ENCODE data around the gene MAD1L1. TPM values are rescaled to one million over a fixed set of nuclear protein-coding genes. Genes with fewer than 3 reads are reported as not detected.

Gene MAD1L1
- total RNA-seq, 2 donors from 2014 or later: 34.2 to 53.5 TPM

DNA sequence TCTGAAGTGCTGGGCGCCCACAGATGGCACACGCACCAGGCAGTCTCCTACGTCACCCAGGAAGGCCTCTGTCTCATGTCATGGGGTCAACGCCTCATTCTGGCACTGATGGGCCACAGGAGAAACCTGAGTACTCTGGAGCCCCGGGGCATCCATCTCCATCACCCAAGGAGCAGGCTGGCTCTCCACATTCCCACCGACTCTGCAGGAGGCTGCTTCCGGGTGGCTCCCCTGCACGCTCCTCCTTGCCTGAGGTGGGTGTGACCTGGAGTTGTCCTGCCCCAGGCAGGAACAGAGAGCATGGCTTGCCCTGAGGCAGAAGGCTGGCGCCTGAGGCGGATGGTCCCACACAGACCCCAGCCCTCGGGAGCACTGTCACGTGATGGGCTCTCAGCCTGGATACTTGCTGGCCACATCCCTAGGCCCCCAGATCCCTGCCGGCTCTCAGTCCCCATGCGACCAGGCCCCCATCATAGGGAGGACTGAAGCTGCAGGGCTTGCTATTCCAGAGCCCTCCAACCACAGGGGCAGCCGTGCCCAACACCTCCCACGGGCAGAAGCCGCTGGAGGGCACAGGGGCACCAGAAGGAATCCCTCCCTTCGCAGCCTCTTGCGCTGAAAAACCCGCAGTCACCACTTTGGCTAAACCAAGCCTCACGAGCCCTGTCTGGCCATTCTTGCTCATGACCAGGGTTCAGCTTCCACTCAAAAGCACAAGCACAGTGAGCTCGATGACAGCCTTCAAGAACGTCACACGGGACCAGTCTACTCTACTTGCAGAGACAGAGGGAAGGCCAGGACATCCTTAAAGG is 80.7 kb downstream of the MAD1L1 start:
- ATAC-seq: no peak

DNA sequence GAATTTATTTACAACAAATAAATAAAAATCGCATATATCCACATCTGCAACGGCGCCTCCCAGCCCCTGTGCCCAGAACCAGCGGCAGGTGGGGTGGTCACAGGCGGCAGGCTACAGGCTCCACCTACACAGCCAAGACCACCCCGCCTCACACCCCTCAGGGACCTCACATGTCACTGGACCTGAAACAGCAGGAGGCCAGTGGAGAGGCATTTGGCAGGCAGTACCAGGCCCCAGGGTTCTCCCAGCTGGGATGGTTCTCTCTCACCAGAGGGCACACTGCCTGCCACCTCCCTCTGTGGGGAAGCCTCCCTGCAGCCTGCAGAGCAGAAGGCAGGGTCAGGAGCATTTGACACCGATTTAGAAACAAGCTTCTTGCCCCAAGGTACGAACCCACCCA is 81.5 kb downstream of the MAD1L1 start:
- Mint-ChIP-seq H3K36me3 (no peaks in the 10 kb centered on the region), H3K9me3 (no peaks in the 10 kb centered on the region), H3K27ac (no peak overlapping the region)
- DNase-seq (ENCODE audit: low spot score in 2 of 2): no peak
- no peak for ATAC-seq

More for the DNA sequence above, 80.7 kb downstream of the MAD1L1 start:
- Mint-ChIP-seq H3K9me3 (no peaks in the 10 kb centered on the region), H3K27ac (no peak overlapping the region), H3K36me3 (no peaks in the 10 kb centered on the region)
- no peak for DNase-seq (ENCODE audit: low spot score in 2 of 2)

DNA sequence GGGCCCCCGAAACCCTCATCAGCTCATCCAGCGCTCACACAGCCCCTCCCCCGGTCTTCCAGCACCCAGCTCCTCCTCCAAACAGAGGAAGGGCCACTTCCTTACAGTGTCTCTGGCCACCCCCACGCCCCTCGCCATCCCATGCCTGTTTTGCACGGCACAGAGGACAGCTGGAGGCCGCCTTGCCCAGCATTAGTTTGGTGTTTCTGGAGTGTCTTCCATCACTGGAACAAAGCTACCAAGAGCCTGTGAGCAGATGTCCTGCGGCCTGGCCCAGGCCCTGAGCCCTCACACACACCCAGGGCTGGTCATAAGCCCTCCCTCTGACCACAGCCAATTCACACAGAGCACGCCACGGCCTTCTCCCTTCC is 82.3 kb downstream of the MAD1L1 start:
- Mint-ChIP-seq H3K27ac (peak overlapping the region in 1 of 2 donors; percentile 30), H3K9me3 (no peaks in the 10 kb centered on the region)
- ATAC-seq: no peak

GRCh38 chr7:2149672-2150444 is 82.9 kb downstream of the MAD1L1 start:
- no peaks in the 10 kb centered on the region for H3K9me3 Mint-ChIP-seq
- ATAC-seq (no peak), DNase-seq (ENCODE audit: low spot score in 2 of 2) (no peak)
- no peaks in the 10 kb centered on the region for H3K36me3 Mint-ChIP-seq
- H3K27ac Mint-ChIP-seq: no peak overlapping the region

More for the DNA sequence above, 82.3 kb downstream of the MAD1L1 start:
- no peak for DNase-seq (ENCODE audit: low spot score in 2 of 2)
- H3K36me3 Mint-ChIP-seq: no peaks in the 10 kb centered on the region

DNA sequence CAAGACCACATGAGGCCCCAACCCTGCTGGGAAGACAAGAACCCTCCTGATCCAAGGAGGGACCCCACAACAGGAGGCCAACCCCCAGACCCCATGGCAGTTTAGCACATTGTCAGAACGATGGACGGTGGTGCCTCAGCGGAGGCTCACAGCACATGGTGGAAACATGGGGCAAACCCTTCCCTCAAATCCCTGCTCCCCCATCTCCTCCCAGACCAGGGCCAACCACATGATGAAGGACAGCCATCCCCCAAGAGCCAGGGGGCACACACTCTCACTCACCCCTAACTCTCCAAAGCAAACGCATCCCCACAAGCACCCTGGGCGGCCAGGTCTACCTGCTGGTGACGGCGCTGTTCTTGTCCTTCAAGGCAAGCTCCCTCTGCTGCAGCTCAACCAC is 83.9 kb downstream of the MAD1L1 start:
- Mint-ChIP-seq H3K36me3 (no peaks in the 10 kb centered on the region), H3K27ac (no peak overlapping the region), H3K9me3 (no peaks in the 10 kb centered on the region)
- DNase-seq (ENCODE audit: low spot score in 2 of 2): no peak
- ATAC-seq: no peak

DNA sequence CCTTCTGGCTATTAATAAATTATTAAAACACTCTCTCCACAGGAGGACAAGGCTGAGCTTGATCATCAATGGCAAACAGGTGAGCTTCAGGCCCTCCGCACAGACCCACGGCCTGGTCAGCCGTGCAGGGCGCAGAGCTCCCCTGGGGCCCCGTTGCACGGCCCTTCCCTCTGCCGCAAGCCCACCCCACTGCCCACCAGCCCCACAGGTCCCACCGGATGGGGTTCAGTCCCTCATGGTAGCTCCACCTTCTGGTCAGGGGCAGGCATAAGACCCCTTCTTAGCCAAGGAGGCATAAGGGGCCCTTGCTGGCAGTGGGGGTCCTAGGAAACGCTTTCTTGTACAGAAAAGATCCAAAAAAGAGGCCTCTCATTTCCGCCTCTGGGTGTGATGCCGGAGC is 84.6 kb downstream of the MAD1L1 start:
- H3K27ac Mint-ChIP-seq: no peak overlapping the region
- no peaks in the 10 kb centered on the region for H3K36me3 Mint-ChIP-seq
- ATAC-seq (no peak), DNase-seq (ENCODE audit: low spot score in 2 of 2) (no peak)
- H3K9me3 Mint-ChIP-seq: no peaks in the 10 kb centered on the region

DNA sequence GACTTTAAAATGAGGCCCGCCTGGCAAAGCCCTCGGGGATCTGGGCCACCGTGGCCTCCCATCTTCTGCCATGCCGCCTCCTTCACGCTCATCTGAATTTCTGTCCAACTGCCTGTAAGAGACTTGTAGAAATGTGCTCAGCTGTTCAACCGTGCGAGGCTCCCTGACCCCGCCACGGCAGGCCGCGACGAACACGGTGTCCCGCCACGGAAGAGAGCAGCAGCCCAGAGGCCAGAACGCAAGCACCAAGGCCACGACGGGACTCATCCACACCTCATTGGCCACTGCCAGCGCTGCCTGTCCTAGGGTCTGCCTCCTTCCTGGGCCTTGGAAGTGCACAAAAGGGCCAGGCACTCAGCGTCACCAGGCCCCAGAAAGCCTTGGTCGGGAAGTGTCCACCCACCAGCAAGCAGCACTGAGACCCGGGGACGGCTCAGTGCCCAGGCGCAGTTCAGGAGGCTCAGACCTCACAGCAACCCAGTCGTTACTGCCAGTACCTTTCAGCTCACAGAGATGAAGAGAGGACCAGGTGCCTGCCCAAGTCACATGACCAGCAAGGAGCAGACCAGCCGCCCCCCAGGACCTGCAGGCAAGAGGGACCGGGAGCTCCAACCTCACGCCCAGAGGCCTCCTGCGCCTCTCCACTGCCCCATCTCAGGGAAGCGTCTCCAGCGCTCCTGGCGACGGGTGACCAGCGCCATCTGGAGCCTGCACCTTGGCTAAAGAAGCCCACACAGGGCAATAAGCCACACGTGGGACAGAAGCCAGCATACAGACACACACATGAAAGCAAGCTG is 85.9 kb downstream of the MAD1L1 start:
- no peak for ATAC-seq
- DNase-seq (ENCODE audit: low spot score in 2 of 2): no peak
- Mint-ChIP-seq H3K27ac (no peak overlapping the region), H3K36me3 (no peaks in the 10 kb centered on the region), H3K9me3 (no peaks in the 10 kb centered on the region)

DNA sequence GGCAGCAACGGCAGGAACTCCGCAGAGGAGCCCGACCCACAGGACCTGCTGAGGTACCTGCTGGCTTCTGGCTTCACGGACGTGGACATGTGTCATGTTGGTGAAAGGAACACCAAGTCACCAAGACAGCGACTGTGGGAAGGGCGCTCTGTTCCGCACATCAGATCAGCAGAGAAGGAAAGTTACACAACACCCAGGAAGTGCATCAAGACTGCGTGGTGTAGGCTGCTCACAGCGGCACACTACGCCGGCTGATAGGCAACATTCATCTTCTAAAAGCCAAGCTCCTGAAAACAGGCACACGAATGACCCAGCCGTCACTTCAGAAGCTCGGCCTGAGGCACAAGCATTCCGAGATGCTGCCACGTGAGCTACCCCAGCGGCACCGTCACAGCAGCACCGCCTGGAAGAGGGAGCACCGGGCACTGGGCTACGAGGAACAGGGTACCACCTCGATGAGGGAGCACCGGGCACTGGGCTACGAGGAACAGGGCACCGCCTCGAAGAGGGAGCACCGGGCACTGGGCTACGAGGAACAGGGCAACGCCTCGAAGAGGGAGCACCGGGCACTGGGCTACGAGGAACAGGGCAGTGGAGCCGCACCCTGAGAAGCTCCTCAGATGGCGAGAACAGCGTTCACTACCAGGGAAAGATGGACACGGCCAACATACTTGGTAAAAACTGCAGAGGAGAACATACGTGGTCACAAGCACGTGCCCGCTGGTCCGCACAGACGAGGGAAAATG is 86.7 kb downstream of the MAD1L1 start:
- DNase-seq (ENCODE audit: low spot score in 2 of 2): no peak
- Mint-ChIP-seq H3K27ac (no peak overlapping the region), H3K9me3 (no peaks in the 10 kb centered on the region), H3K36me3 (no peaks in the 10 kb centered on the region)
- no peak for ATAC-seq

DNA sequence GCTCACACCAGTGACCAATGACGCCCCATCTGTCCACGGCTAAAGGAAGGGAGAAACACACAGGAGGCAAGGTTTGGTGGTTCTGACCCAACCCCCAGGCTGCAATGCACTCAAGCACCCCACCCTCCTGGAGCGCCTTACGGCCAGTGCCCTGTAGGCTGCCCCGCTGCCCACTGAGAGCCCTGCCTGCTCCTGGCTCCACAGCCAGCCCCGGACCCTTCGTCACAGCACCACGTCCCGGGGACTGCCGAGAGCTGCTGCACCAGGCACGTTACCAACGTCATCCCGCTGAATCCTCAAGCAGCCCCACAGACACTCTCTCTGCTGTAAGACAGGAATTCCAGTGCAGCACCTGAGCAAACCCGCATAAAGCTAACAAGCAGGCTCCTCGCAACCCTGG is 87.8 kb downstream of the MAD1L1 start:
- H3K27ac Mint-ChIP-seq: no peak overlapping the region
- DNase-seq (ENCODE audit: low spot score in 2 of 2): no peak
- no peak for ATAC-seq
- no peaks in the 10 kb centered on the region for H3K36me3 Mint-ChIP-seq
- no peaks in the 10 kb centered on the region for H3K9me3 Mint-ChIP-seq

GRCh38 chr7:2143981-2144595 is 88.7 kb downstream of the MAD1L1 start:
- no peak for ATAC-seq
- no peaks in the 10 kb centered on the region for H3K9me3 Mint-ChIP-seq
- no peaks in the 10 kb centered on the region for H3K36me3 Mint-ChIP-seq
- peak overlapping the region in 1 of 2 donors; percentile 46 for H3K27ac Mint-ChIP-seq
- DNase-seq (ENCODE audit: low spot score in 2 of 2): no peak

DNA sequence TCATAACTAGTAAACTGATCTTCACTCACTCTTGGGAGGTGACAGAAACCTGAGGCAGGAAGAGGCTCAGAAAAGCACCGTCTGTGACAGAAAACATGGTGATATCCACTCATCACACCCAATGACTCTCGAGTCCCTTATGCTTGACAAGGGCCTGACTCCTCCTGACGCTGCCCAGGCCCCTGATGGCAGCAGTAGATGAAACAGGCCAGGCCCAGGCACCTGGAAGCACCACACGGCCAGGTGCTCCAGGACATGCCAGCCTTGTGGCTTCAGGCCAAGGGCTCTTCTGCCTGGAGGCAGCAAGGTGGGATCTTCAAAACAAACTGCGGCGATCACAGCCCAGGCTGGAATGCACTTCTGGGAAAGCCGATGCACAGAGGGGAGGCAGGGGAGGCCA is 89.3 kb downstream of the MAD1L1 start:
- no peaks in the 10 kb centered on the region for H3K9me3 Mint-ChIP-seq
- peak overlapping the region in 1 of 2 donors; percentile 46 for H3K27ac Mint-ChIP-seq
- H3K36me3 Mint-ChIP-seq: no peaks in the 10 kb centered on the region
- no peak for ATAC-seq
- DNase-seq (ENCODE audit: low spot score in 2 of 2): no peak

GRCh38 chr7:2142386-2142785 is 90.4 kb downstream of the MAD1L1 start:
- ATAC-seq (no peak), DNase-seq (ENCODE audit: low spot score in 2 of 2) (no peak)
- Mint-ChIP-seq H3K9me3 (no peaks in the 10 kb centered on the region), H3K27ac (no peak overlapping the region), H3K36me3 (no peaks in the 10 kb centered on the region)

- Mint-ChIP-seq H3K9me3 (no peaks in the 10 kb centered on the region), H3K36me3 (no peaks in the 10 kb centered on the region), H3K27ac (no peak overlapping the region)
- DNase-seq (ENCODE audit: low spot score in 2 of 2) (no peak), ATAC-seq (no peak)
These were observed 91.1 kb downstream of the MAD1L1 start for GRCh38 chr7:2141651-2142050.

GRCh38 chr7:2141021-2141410 is 91.7 kb downstream of the MAD1L1 start:
- Mint-ChIP-seq H3K36me3 (no peaks in the 10 kb centered on the region), H3K27ac (no peak overlapping the region), H3K9me3 (no peaks in the 10 kb centered on the region)
- no peak for DNase-seq (ENCODE audit: low spot score in 2 of 2)
- ATAC-seq: no peak

DNA sequence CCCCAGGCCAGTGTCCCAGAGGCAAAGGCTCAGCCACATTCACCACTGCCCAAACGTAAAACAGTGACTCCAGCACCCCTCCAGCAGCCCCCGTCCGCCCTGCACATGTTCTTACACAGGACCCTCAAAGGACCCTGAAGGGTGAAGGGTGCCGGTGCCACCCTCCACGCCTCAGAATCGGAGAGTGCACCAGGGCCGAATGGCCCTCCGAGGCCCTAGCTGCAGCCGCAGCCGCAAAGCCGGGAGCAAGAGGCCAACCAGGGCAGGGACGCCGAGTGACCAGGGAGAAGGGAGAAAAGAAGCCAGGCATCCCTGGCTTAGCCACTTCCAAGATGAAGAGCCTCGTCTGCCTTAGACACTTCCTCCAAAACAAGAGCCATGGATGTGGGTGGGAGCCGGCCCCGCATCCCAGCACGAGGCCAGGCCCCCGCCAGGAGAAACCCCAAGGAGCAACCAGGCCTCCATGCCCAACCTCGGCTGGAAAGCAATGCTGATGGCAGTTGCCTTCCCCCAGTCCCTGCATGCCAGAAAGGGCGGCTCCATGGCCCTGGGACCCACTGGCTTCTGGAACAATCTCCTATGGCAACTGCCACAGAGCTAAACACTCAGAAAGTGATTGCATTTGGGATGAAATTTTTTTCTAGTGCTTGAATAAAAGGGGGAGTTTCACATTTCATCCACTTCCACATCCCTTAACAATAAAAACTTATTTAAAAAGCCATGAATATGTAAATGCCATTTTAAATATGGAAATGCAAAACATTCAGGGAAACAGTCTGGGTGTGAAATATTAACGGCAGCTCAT is 92.3 kb downstream of the MAD1L1 start:
- no peaks in the 10 kb centered on the region for H3K9me3 Mint-ChIP-seq
- H3K36me3 Mint-ChIP-seq: no peaks in the 10 kb centered on the region
- peak overlapping the region in 1 of 2 donors; percentile 1 for H3K27ac Mint-ChIP-seq
- no peak for DNase-seq (ENCODE audit: low spot score in 2 of 2)
- ATAC-seq: no peak

Data from activated naive CD4-positive, alpha-beta T cell treated with anti-CD3 and anti-CD28 coated beads, Interleukin-2, amount 50 U/mL, for 72 hours (primary cell).